Thyroid gland (tissue), 4 donors: ENCODE data around the gene CENPA. TPM values are rescaled to one million over a fixed set of nuclear protein-coding genes. Genes with fewer than 3 reads are reported as not detected.
"Not testable (repeated sequence)": the region's sequence is repeated elsewhere in the genome, so short reads cannot be mapped to it uniquely, and the experiment has no call there.

Experiments used
- DNase-seq, 2 donors: peaks; one replicate each; pipeline ENCODE4 v3.0.0-alpha.2; 2019
- H3K27ac ChIP-seq, 3 donors: fragments of 200-600 bp; sonication (generic); 1 replicate in 2 of 3; 2 replicates in 1 of 3; pipeline ENCODE4 v1.5.1; 2016 to 2019; ENCODE audit warnings: mild to moderate bottlenecking in 1 of 3, moderate library complexity in 1 of 3
- H3K27me3 ChIP-seq: fragments of 200-600 bp; sonication (generic); one replicate; pipeline ENCODE4 v1.5.1; 2019
- H3K36me3 ChIP-seq, 2 donors: fragments of 200-600 bp; sonication (generic); one replicate each; pipeline ENCODE4 v1.5.1; 2016 to 2019
- H3K4me1 ChIP-seq, 2 donors: fragments of 200-600 bp; sonication (generic); one replicate each; pipeline ENCODE4 v1.5.1; 2017 to 2019
- H3K4me3 ChIP-seq, 3 donors: fragments of 200-600 bp; sonication (generic); replicated peaks in 1 of 3; 1 replicate in 2 of 3; 2 replicates in 1 of 3; pipeline ENCODE4 v1.5.1; 2016; ENCODE audit warnings: mild to moderate bottlenecking in 1 of 3
- H3K9me3 ChIP-seq: fragments of 200-600 bp; sonication (generic); one replicate; pipeline ENCODE4 v1.5.1; 2017
- POLR2A ChIP-seq, 2 donors: fragments of 450-650 bp; IDR thresholded peaks; one replicate each; pipeline ENCODE4 v1.6.1; 2017; ENCODE audit warnings: antibody characterized with exemption in 2 of 2, mild to moderate bottlenecking in 2 of 2, moderate library complexity in 1 of 2
- WGBS, 2 donors: methylation state at CpG; one replicate each; pipeline ENCODE4 v1.1.5; 2017; 5-methylcytosine and 5-hydroxymethylcytosine counted together
- intact Hi-C: fragments of 100-400 bp; cut with DNase I; formaldehyde crosslinking; loops from one replicate; pipeline ENCODE4 v1.15.1; 2023
- total RNA-seq, 4 donors: library from RNA; depleted of rRNA; stranded (reverse); fragments of >200 nt; gene quantifications; one replicate each; pipeline ENCODE4 v1.2.3, GENCODE V29; 2016
- TF ChIP-seq, protein P1 (sequence below), 6 experiments: fragments of 200-600 bp in 3 of 6; fragments of 450-650 bp in 3 of 6; sonication (generic) in 3 of 6; IDR thresholded peaks; one replicate each; pipeline ENCODE4 v1.5.1; 2016 to 2019; ENCODE audit warnings: antibody characterized with exemption in 6 of 6, mild to moderate bottlenecking in 2 of 6, inconsistent platforms in 1 of 6, moderate library complexity in 1 of 6

CENPA gene
- total RNA-seq, 4 donors from 2014 or later: 0.67 TPM; not detected in 3

- no peaks in the 10 kb centered on the region for H3K27me3 ChIP-seq
- H3K27ac ChIP-seq: no peak overlapping the region
- H3K36me3 ChIP-seq: no peaks in the 10 kb centered on the region
- H3K4me3 ChIP-seq: no peak overlapping the region
- no peaks in the 10 kb centered on the region for H3K9me3 ChIP-seq
- no peak for DNase-seq
- TF ChIP-seq POLR2A (IDR thresholded peaks at IDR 0.05): no peak
- TF ChIP-seq, protein P1, sequence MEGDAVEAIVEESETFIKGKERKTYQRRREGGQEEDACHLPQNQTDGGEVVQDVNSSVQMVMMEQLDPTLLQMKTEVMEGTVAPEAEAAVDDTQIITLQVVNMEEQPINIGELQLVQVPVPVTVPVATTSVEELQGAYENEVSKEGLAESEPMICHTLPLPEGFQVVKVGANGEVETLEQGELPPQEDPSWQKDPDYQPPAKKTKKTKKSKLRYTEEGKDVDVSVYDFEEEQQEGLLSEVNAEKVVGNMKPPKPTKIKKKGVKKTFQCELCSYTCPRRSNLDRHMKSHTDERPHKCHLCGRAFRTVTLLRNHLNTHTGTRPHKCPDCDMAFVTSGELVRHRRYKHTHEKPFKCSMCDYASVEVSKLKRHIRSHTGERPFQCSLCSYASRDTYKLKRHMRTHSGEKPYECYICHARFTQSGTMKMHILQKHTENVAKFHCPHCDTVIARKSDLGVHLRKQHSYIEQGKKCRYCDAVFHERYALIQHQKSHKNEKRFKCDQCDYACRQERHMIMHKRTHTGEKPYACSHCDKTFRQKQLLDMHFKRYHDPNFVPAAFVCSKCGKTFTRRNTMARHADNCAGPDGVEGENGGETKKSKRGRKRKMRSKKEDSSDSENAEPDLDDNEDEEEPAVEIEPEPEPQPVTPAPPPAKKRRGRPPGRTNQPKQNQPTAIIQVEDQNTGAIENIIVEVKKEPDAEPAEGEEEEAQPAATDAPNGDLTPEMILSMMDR (IDR thresholded peaks at IDR 0.05): no peak
- H3K4me1 ChIP-seq: no peaks in the 10 kb centered on the region
- 69 to 73% methylated on average over 14 of the region's 14 CpGs for WGBS, 2 donors
- intact Hi-C loops: no loop called here
Observed at GRCh38 chr2:26811791-26812694, 26.2 kb downstream of the CENPA start.

DNA sequence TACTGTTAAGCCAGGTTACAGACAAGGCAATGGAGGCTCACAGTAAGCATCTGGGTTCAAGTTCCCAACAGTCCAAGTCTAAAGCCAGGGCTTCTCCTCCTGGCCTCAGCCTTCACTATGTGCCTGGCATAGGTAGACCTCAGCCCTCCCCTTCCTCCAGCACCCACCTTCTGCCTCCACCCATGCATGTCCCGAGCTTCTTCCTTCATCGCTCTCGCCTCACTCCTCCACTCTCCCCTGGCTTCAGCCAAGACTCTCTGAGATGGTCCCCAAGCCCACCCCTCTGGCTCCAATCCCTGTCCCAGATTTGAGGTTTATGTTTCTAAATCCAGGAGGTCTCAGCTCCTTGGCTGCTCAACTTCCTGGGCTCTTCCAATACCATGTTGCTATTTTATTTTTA is 26.9 kb downstream of the CENPA start:
- Histone ChIP-seq H3K27me3 (no peaks in the 10 kb centered on the region), H3K9me3 (no peaks in the 10 kb centered on the region), H3K27ac (no peak overlapping the region), H3K4me3 (no peak overlapping the region), H3K36me3 (no peaks in the 10 kb centered on the region), H3K4me1 (no peaks in the 10 kb centered on the region)
- TF ChIP-seq, protein P1 (IDR thresholded peaks at IDR 0.05): no peak
- no peak for TF ChIP-seq POLR2A (IDR thresholded peaks at IDR 0.05)
- no peak for DNase-seq
- intact Hi-C loops: no loop called here
- 78 to 83% methylated on average over 3 of the region's 3 CpGs for WGBS, 2 donors

DNA sequence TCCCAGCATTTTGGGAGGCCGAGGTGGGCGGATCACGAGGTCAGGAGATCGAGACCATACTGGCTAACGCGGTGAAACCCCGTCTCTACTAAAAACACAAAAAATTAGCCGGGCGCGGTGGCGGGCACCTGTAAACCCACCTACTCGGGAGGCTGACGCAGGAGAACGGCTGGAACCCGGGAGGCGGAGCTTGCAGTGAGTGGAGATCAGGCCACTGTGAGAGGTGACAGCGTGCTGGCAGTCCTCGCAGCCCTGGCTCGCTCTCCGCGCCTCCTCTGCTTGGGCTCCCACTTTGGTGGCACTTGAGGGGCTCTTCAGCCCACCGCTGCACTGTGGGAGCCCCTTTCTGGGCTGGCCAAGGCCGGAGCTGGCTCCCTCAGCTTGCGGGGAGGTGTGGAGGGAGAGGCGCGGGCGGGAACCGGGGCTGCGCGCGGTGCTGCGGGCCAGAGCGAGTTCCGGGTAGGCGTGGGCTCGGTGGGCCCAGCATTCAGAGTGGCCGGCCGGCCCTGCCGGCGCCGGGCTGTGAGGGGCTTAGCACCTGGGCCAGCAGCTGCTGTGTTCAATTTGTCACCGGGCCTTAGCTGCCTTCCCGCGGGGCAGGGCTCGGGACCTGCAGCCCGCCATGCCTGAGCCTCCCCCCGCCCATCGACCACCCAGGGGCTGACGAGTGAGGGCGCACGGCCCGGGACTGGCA is 28.4 kb downstream of the CENPA start:
- H3K4me3 ChIP-seq, intact Hi-C loops, H3K27me3 ChIP-seq, DNase-seq, H3K9me3 ChIP-seq, H3K4me1 ChIP-seq, H3K36me3 ChIP-seq, H3K27ac ChIP-seq: not testable (repeated sequence)
- WGBS, 2 donors: 91 to 94% methylated on average over 26 to 40 of the region's 52 CpGs

DNA sequence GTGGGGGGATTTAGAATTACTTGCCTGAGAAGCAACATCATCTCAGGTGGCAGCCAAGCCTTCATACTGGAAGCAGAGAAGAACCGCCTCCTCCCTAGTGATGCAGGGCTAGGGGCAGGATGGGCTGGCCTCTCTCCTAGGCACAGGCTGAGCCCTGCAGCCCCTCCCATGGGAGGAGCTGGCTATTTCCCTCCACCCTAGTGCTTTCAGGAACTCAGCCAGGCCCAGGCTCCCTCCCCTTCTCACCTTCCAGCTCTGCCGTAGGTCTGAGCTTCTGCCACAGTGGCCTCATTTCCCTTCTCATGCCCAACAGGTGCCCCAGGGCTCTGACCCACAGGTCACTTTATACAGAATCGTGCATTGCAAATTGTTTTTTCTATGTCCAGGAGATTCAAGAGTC is 31.0 kb downstream of the CENPA start:
- H3K36me3 ChIP-seq: no peaks in the 10 kb centered on the region
- 46 to 57% methylated on average over 3 of the region's 3 CpGs for WGBS, 2 donors
- no peaks in the 10 kb centered on the region for H3K4me1 ChIP-seq
- no peak overlapping the region for H3K4me3 ChIP-seq
- no peaks in the 10 kb centered on the region for H3K9me3 ChIP-seq
- H3K27ac ChIP-seq: no peak overlapping the region
- DNase-seq: no peak
- intact Hi-C loops: no loop called here
- TF ChIP-seq POLR2A (IDR thresholded peaks at IDR 0.05): no peak
- TF ChIP-seq, protein P1 (IDR thresholded peaks at IDR 0.05): no peak
- H3K27me3 ChIP-seq: no peaks in the 10 kb centered on the region

- no peaks in the 10 kb centered on the region for H3K36me3 ChIP-seq
- 76 to 89% methylated on average over 5 of the region's 5 CpGs for WGBS, 2 donors
- intact Hi-C loops: no loop called here
- H3K4me1 ChIP-seq: no peaks in the 10 kb centered on the region
- no peak overlapping the region for H3K27ac ChIP-seq
- H3K9me3 ChIP-seq: no peaks in the 10 kb centered on the region
- no peaks in the 10 kb centered on the region for H3K27me3 ChIP-seq
- TF ChIP-seq, protein P1 (IDR thresholded peaks at IDR 0.05): no peak
- no peak for TF ChIP-seq POLR2A (IDR thresholded peaks at IDR 0.05)
- DNase-seq: no peak
- H3K4me3 ChIP-seq: no peak overlapping the region
Observed at GRCh38 chr2:26818255-26818654, 32.4 kb downstream of the CENPA start.
